ENCODE results near the gene BMPR1A.
"Not testable (repeated sequence)": the region's sequence is repeated elsewhere in the genome, so short reads cannot be mapped to it uniquely, and the experiment has no call there.

BMPR1A gene

DNA sequence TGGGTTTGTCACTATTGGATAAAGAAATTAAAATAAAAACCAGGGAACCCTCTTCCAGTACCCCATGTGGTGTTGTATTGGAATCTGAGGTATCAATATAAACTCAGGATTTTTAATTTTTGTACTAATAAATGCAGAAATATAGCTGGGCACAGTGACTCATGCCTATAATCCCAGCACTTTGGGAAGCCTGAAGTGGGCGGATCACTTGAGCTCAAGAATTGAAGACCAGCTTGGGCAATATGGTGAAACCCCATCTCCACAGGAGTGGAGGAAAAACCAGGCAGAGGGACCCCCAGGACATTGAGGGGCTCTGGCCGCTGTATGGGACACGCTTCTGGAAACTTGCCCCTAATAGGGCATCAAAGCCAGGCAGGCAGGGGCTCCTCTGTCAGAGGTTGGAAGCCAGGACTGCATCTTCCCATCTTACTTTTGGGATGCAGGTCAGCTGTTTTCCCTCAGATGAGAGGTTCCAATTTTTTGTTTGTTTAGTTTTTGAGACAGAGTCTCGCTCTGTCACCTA, 222.9 kb downstream of the BMPR1A start:
- no peak overlapping the region for H2AFZ ChIP-seq
- no peak overlapping the region for H3K27ac ChIP-seq

DNA sequence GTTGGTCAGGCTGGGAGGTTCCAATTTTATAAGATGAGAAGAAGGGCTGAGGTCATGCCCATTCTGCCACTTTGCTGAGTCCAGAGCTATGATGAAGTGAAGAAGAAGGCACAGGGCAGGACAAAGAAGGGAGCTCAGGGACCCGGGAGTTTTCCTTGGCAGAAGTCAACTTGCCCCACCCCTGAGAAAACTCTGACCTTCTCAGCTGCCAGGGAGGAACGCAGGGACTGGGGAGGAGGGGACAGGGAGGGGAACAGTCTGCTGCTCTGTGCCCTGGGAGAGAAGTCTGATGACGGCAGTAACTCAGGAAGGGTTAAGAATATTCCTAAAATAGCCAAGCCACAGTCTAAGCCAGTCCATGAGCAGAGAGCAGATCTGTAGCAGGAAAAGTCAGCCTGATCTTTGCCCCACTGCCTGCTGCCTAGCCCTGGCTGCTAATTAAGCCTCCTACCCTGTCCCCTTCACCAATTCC, 223.6 kb downstream of the BMPR1A start:
- no peak overlapping the region for H3K4me3 ChIP-seq (ENCODE audit: low read depth, low read length)

More for the DNA sequence above, 222.9 kb downstream of the BMPR1A start:
- Histone ChIP-seq H3K4me1 (no peaks in the 10 kb centered on the region), H3K36me3 (ENCODE audit: control insufficient read depth, insufficient read depth, low read length) (no peaks in the 10 kb centered on the region), H3K9me3 (ENCODE audit: control insufficient read depth, low read length) (no peaks in the 10 kb centered on the region), H3K4me3 (ENCODE audit: low read depth, low read length) (no peak overlapping the region), H3K27me3 (ENCODE audit: control insufficient read depth, insufficient read depth, low read length) (no peaks in the 10 kb centered on the region), H3K9ac (no peak overlapping the region), H3K4me2 (ENCODE audit: low read length) (no peak overlapping the region), H3K79me2 (no peaks in the 10 kb centered on the region)
- TF ChIP-seq CTCF (IDR thresholded peaks at IDR 0.05), result no peak

GRCh38 chr10:86981020-86981419, 224.6 kb downstream of the BMPR1A start:
- H3K9ac ChIP-seq; H3K9me3 ChIP-seq (ENCODE audit: control insufficient read depth, low read length); H2AFZ ChIP-seq; H3K36me3 ChIP-seq (ENCODE audit: control insufficient read depth, insufficient read depth, low read length); H3K4me3 ChIP-seq (ENCODE audit: low read depth, low read length); H3K27ac ChIP-seq; H3K4me1 ChIP-seq; H3K27me3 ChIP-seq (ENCODE audit: control insufficient read depth, insufficient read depth, low read length); H3K4me2 ChIP-seq (ENCODE audit: low read length); H3K79me2 ChIP-seq: not testable (repeated sequence)

More for the DNA sequence above, 223.6 kb downstream of the BMPR1A start:
- Histone ChIP-seq H3K9me3 (ENCODE audit: control insufficient read depth, low read length) (no peaks in the 10 kb centered on the region), H3K36me3 (ENCODE audit: control insufficient read depth, insufficient read depth, low read length) (no peaks in the 10 kb centered on the region), H3K79me2 (no peaks in the 10 kb centered on the region), H3K4me2 (ENCODE audit: low read length) (no peak overlapping the region), H3K27ac (no peak overlapping the region), H3K27me3 (ENCODE audit: control insufficient read depth, insufficient read depth, low read length) (no peaks in the 10 kb centered on the region), H3K9ac (no peak overlapping the region), H3K4me1 (no peaks in the 10 kb centered on the region), H2AFZ (no peak overlapping the region)
- no peak for TF ChIP-seq CTCF (IDR thresholded peaks at IDR 0.05)

DNA sequence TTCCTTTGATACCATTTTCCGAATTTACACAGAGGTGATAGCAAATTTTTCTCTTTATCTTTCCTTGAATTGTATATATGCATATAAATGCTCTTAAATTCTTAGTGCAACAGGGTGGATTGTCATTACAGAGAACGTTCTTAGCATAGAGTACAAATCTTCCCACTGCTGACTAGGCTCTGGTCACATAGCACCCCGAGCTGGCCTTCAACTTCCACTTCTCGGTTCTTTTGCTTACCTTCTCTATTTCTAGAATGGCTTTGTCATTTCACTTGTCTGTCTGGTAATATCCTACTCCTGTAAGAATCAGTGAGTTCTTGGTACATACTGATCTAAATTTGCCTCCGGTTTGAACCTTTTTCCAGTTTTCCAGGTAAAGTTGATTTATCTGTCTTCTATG, 225.3 kb downstream of the BMPR1A start:
- Histone ChIP-seq H3K4me1 (no peaks in the 10 kb centered on the region), H3K4me3 (ENCODE audit: low read depth, low read length) (no peak overlapping the region), H3K36me3 (ENCODE audit: control insufficient read depth, insufficient read depth, low read length) (no peaks in the 10 kb centered on the region), H3K27ac (no peak overlapping the region), H3K9ac (no peak overlapping the region), H3K9me3 (ENCODE audit: control insufficient read depth, low read length) (no peaks in the 10 kb centered on the region), H3K4me2 (ENCODE audit: low read length) (no peak overlapping the region), H3K27me3 (ENCODE audit: control insufficient read depth, insufficient read depth, low read length) (no peaks in the 10 kb centered on the region), H3K79me2 (no peaks in the 10 kb centered on the region), H2AFZ (no peak overlapping the region)
- no peak for TF ChIP-seq CTCF (IDR thresholded peaks at IDR 0.05)

Measured in parathyroid adenoma (tissue), 2 donors.